GM12878 (cell line): ENCODE measurements around the gene MID2. TPM values are rescaled to one million over a fixed set of nuclear protein-coding genes. Genes with fewer than 3 reads are reported as not detected.
A peak's percentile ranks its signal among the peaks of the same experiment; 100 is the strongest.

Experiments used
- ATF3 ChIP-seq: IDR thresholded peaks from 2 replicates; pipeline ENCODE4 v1.6.1; 2011; ENCODE audit warnings: low read depth, mild to moderate bottlenecking, low read length, moderate library complexity, borderline replicate concordance; ENCODE audit errors: extremely low read depth
- BCL3 ChIP-seq: IDR thresholded peaks from 2 replicates; pipeline ENCODE4 v1.6.1; 2011; ENCODE audit warnings: borderline replicate concordance, low read depth, mild to moderate bottlenecking, moderate library complexity, low read length; ENCODE audit not compliant: insufficient read depth, poor library complexity, severe bottlenecking
- BRCA1 ChIP-seq: IDR thresholded peaks from 2 replicates; pipeline ENCODE4 v1.6.1; 2011; ENCODE audit warnings: low read depth, low read length, improper control_type of control experiment
- CHD1 ChIP-seq: IDR thresholded peaks from 2 replicates; pipeline ENCODE4 v1.6.1; 2012; ENCODE audit warnings: low read depth, low read length, improper control_type of control experiment
- CHD2 ChIP-seq: IDR thresholded peaks from 2 replicates; pipeline ENCODE4 v1.6.1; 2011; ENCODE audit warnings: low read depth, low read length, improper control_type of control experiment, borderline replicate concordance
- CTCF ChIP-seq, 3 experiments: IDR thresholded peaks in 2 of 3; conservative IDR thresholded peaks in 1 of 3; 2 replicates each; pipeline ENCODE4 v1.5.1; 2011; ENCODE audit warnings: low read depth in 3 of 3, low read length in 3 of 3, mild to moderate bottlenecking in 3 of 3, control low read depth in 2 of 3, moderate library complexity in 2 of 3, inconsistent platforms in 1 of 3, mixed read lengths in 1 of 3; ENCODE audit not compliant: control insufficient read depth in 2 of 3, insufficient read depth in 1 of 3; ENCODE audit errors: extremely low read depth in 1 of 3
- E2F8 ChIP-seq: fragments of 450-650 bp; IDR thresholded peaks from 2 replicates; pipeline ENCODE4 v1.6.1; 2018; ENCODE audit warnings: mild to moderate bottlenecking, low read depth, moderate library complexity; ENCODE audit not compliant: partially characterized antibody
- FOS ChIP-seq: IDR thresholded peaks from 3 replicates; pipeline ENCODE4 v1.6.1; 2011; ENCODE audit warnings: borderline replicate concordance; ENCODE audit not compliant: insufficient read length; ENCODE audit errors: extremely low read depth
- KAT2A ChIP-seq: conservative IDR thresholded peaks from 2 replicates; pipeline ENCODE4 v1.6.1; 2011; ENCODE audit warnings: low read depth, low read length; ENCODE audit not compliant: control insufficient read depth
- NBN ChIP-seq: fragments of 450-650 bp; IDR thresholded peaks from 2 replicates; pipeline ENCODE4 v1.6.1; 2016
- NFYB ChIP-seq: IDR thresholded peaks from 2 replicates; pipeline ENCODE4 v1.6.1; 2011; ENCODE audit warnings: low read depth, mild to moderate bottlenecking, low read length, improper control_type of control experiment, moderate library complexity; ENCODE audit not compliant: insufficient read depth
- NR2C2 ChIP-seq: IDR thresholded peaks from 2 replicates; pipeline ENCODE4 v1.6.1; 2011; ENCODE audit warnings: borderline replicate concordance, low read depth; ENCODE audit not compliant: control insufficient read depth, insufficient read length
- POU2F2 ChIP-seq: IDR thresholded peaks from 3 replicates; pipeline ENCODE4 v1.6.1; 2011; ENCODE audit warnings: low read depth, mild to moderate bottlenecking, low read length, borderline replicate concordance
- TCF12 ChIP-seq: IDR thresholded peaks from 2 replicates; pipeline ENCODE4 v1.6.1; 2011; ENCODE audit warnings: low read depth, mild to moderate bottlenecking, low read length
- TCF7 ChIP-seq: IDR thresholded peaks from 2 replicates; pipeline ENCODE4 v1.6.1; 2014; ENCODE audit warnings: antibody characterized with exemption, borderline replicate concordance
- YY1 ChIP-seq: IDR thresholded peaks from 2 replicates; pipeline ENCODE4 v1.6.1; 2011; ENCODE audit warnings: low read depth, mild to moderate bottlenecking, low read length
- ZNF24 ChIP-seq: fragments of 450-650 bp; IDR thresholded peaks from 2 replicates; pipeline ENCODE4 v1.6.1; 2017; ENCODE audit warnings: antibody characterized with exemption, mild to moderate bottlenecking
- polyA plus RNA-seq, 11 experiments: library from polyadenylated mRNA; depleted of rRNA in 4 of 11; unstranded in 6 of 11; stranded (reverse) in 5 of 11; fragments of >200 nt; fragmentation: Nextera tagmentation in 4 of 11; fragmentation: Illumina TruSeq in 1 of 11; extraction: Ambion mirVana in 4 of 11; extraction: Trizol in 1 of 11; gene quantifications; 1 replicate in 1 of 11; 2 replicates in 10 of 11; pipeline versions ENCODE4 v1.2.1 to v1.2.3, GENCODE V29; 2011 to 2016; ENCODE audit warnings: inconsistent platforms in 2 of 11, missing spikeins in 2 of 11, low read depth in 1 of 11
- total RNA-seq, 4 experiments: library from RNA; depleted of rRNA in 3 of 4; stranded (reverse); fragments of >200 nt in 3 of 4; fragmentation: Illumina TruSeq in 1 of 4; extraction: Trizol in 1 of 4; gene quantifications; 2 replicates each; pipeline versions ENCODE4 v1.2.1 to v1.2.3, GENCODE V29; 2013 to 2021

The MID2 gene
- total and polyA plus RNA-seq, 10 of the 15 experiments (the other 5 are each of a cell fraction or from before 2014, with no cell fraction given) = 0.04 to 0.21 TPM; not detected in 8

GRCh38 chrX:107776649-107777535 is 48.8 kb upstream of the MID2 start (continued):
- TF ChIP-seq E2F8 (no peak), CTCF (IDR thresholded peaks at IDR 0.05 in 2 of 3, conservative IDR thresholded peaks at IDR 0.05 in 1 of 3; ENCODE audit: control insufficient read depth in 2 of 3, extremely low read depth in 1 of 3, insufficient read depth in 1 of 3, low read depth in 3 of 3, low read length in 3 of 3) (peak; percentile 65 to 85 (median 77)), POU2F2 (no peak), CHD2 (0 out of 2 replicates have a peak, but pooled peaks have one; percentile 8), TCF12 (no peak), NR2C2 (no peak), BRCA1 (no peak), NBN (0 out of 2 replicates have a peak, but pooled peaks have one; percentile 51), ATF3 (no peak), FOS (no peak), ZNF24 (0 out of 2 replicates have a peak, but pooled peaks have one; percentile 24), YY1 (peak; percentile 35; the same call in 1 of the 2 replicates), CHD1 (no peak), KAT2A (no peak), TCF7 (no peak), BCL3 (no peak), NFYB (no peak)
